GM12801 (cell line): Measurements from ENCODE around the gene TAMALIN.

Source experiments
- TF ChIP-seq, protein P1 (sequence below): IDR thresholded peaks from one replicate; pipeline ENCODE4 v1.5.1; 2011; ENCODE audit warnings: control low read depth; ENCODE audit not compliant: insufficient read length; ENCODE audit errors: extremely low read depth

TAMALIN gene

DNA sequence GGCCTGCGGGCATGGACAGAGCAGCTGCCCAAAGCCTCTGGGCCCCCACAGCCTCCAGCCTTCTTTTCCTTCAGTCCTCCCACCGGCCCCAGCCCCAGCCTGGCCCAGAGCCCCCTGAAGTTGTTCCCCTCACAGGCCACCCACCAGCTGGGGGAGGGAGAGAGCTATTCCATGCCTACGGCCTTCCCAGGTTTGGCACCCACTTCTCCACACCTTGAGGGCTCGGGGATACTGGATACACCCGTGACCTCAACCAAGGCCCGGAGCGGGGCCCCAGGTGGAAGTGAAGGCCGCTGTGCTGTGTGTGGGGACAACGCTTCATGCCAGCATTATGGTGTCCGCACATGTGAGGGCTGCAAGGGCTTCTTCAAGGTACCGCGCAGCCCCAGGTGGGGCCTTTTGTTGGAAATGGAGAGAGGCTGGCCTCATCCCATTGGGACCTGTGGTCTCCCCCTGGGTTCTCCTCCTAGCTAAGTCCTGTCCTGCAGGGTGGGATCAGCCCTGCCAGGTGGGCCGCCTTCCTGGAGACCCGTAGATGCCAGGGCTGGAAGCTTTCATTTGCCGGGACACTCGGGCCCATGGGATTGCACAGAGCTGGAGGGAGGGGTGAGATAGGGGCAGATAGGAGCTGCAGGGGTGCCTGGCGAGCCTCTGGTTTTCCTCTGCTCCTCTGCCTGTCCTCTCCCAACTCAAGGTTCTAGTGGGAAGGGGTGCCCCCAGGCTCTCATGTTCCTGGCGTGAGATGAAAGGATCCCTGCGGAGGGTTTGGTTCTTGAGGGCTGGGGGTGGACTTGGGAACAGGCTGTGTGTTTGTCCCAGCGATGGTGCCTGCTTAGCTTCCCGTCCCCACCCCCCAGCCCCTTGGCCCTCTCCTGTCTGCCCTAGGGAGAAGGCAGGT lies 48.3 kb downstream of the TAMALIN start:
- TF ChIP-seq, protein P1, sequence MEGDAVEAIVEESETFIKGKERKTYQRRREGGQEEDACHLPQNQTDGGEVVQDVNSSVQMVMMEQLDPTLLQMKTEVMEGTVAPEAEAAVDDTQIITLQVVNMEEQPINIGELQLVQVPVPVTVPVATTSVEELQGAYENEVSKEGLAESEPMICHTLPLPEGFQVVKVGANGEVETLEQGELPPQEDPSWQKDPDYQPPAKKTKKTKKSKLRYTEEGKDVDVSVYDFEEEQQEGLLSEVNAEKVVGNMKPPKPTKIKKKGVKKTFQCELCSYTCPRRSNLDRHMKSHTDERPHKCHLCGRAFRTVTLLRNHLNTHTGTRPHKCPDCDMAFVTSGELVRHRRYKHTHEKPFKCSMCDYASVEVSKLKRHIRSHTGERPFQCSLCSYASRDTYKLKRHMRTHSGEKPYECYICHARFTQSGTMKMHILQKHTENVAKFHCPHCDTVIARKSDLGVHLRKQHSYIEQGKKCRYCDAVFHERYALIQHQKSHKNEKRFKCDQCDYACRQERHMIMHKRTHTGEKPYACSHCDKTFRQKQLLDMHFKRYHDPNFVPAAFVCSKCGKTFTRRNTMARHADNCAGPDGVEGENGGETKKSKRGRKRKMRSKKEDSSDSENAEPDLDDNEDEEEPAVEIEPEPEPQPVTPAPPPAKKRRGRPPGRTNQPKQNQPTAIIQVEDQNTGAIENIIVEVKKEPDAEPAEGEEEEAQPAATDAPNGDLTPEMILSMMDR = no peak

DNA sequence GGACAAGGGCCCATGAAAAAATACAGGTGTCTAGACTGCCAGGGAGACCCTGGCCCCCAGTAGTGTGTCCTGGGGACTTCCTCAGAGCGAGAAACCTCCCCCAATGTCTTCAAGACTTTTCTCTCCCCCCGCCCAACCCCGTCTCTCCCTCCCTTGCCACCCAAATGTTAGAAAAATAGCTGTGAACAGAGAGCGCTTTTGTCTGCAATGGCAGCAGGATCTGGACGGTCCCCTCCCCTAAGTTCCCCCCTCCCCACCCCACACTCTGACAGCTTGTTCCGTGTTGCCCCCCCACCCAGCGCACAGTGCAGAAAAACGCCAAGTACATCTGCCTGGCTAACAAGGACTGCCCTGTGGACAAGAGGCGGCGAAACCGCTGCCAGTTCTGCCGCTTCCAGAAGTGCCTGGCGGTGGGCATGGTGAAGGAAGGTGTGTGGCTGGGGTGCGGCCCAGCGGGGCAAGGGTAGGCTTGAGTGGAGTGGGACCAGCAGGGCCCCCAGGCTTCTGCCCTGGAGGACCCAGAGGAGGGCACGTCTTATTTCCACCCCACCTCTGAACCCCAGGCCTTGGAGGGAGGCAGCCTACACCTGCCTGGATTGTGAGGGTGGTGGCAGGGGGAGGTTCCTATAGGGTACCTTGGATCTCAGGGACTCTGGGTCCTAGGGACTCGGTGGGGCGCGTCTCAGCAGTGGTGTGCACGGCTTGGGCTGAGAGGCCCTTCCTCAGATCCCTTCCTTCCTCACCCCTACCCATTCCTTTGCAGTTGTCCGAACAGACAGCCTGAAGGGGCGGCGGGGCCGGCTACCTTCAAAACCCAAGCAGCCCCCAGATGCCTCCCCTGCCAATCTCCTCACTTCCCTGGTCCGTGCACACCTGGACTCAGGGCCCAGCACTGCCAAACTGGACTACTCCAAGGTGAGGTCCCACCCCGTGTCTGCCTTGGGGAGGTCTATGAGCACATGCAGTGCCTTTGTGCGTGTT lies 49.3 kb downstream of the TAMALIN start:
- TF ChIP-seq, protein P1 = no peak

DNA sequence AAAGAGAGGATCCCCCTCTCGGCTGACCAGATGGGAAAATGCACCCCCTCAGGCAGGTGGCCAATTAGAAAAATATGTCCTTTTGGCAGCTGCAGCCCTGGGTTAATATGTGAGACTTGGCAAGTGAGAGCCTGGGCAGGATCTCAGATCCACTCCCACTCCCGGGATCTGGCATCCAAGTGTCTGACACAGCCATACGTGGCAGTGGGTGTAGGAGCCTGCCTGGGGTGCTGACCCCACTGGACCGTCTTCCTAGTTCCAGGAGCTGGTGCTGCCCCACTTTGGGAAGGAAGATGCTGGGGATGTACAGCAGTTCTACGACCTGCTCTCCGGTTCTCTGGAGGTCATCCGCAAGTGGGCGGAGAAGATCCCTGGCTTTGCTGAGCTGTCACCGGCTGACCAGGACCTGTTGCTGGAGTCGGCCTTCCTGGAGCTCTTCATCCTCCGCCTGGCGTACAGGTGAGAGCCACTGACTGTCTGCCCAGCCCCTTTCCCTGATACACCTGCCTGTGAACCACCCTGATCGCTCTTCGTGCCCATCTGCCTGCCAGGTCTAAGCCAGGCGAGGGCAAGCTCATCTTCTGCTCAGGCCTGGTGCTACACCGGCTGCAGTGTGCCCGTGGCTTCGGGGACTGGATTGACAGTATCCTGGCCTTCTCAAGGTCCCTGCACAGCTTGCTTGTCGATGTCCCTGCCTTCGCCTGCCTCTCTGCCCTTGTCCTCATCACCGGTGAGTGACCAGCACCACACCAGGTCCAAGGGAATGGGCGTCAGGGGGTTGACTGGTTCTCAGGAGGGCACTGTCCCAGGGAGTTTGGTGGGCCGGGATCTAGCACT lies 50.3 kb downstream of the TAMALIN start:
- TF ChIP-seq, protein P1 = no peak

DNA sequence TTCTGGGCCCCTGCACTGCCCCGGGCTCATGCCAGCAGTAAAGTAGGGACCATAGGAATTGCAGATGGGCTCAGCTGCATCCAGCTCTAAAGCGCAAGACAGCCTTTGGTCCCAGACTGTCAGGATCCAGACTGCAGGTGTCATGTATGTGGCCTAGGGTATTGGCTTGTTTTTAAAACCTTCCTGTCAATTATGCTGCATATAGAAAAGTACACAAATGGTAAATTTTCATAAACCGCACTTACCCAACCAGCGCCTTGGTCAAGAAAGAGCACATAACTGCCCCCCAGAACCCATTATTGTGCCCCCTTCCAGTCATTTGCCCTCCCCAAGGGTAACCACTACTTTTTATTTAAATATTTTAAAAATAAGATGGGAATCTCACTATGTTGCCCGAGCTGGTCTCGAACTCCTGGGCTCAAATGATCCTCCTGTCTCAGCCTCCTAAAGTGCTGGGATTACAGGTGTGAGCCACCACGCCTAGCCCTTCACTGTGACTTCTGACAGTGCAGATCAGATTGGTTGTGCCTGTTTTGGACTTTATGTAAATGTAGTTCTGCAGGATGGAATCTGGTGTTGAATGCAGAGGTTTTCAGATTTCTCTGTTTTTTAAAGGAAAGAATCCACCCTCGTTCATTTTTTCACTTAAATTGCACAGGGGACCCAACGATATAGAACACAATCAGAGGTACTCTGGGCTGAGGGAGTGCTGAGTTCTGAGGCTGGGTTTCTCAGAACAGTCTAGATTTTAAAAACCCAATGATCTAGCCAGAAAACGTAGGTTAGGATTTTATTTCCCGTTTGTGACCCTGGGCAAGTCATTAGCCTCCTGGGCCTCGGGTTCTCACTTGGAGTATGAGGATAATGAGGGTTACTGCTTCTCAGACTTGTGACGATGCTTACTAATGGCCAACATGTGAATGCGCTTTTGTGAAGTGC lies 51.2 kb downstream of the TAMALIN start:
- TF ChIP-seq, protein P1 = no peak

DNA sequence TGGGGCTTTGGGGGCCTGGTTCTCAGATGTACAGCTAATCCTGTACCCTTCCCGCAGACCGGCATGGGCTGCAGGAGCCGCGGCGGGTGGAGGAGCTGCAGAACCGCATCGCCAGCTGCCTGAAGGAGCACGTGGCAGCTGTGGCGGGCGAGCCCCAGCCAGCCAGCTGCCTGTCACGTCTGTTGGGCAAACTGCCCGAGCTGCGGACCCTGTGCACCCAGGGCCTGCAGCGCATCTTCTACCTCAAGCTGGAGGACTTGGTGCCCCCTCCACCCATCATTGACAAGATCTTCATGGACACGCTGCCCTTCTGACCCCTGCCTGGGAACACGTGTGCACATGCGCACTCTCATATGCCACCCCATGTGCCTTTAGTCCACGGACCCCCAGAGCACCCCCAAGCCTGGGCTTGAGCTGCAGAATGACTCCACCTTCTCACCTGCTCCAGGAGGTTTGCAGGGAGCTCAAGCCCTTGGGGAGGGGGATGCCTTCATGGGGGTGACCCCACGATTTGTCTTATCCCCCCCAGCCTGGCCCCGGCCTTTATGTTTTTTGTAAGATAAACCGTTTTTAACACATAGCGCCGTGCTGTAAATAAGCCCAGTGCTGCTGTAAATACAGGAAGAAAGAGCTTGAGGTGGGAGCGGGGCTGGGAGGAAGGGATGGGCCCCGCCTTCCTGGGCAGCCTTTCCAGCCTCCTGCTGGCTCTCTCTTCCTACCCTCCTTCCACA lies 52.0 kb downstream of the TAMALIN start:
- TF ChIP-seq, protein P1 = no peak
